OCI-LY1 (cell line): ENCODE data around the gene INIP.

Source experiments
- H2AFZ ChIP-seq: fragments of 200-600 bp; sonication (generic), shearing (Covaris generic); 2 replicates; pipeline ENCODE4 v1.6.0; 2014; ENCODE audit warnings: antibody characterized with exemption, mild to moderate bottlenecking, low read length
- H3F3A ChIP-seq: fragments of 200-600 bp; sonication (generic), shearing (Covaris generic); 2 replicates; pipeline ENCODE4 v1.6.0; 2014; ENCODE audit warnings: mild to moderate bottlenecking, antibody characterized with exemption, low read length, moderate library complexity; ENCODE audit not compliant: insufficient read depth
- H3K27ac ChIP-seq: fragments of 200-600 bp; sonication (generic); 2 replicates; pipeline ENCODE4 v1.5.1; 2014; ENCODE audit warnings: low read length, mixed run types, mild to moderate bottlenecking, low read depth; ENCODE audit not compliant: poor library complexity, severe bottlenecking
- H3K27me3 ChIP-seq: fragments of 200-600 bp; sonication (generic); 2 replicates; pipeline ENCODE4 v1.6.0; 2014; ENCODE audit warnings: antibody characterized with exemption, mild to moderate bottlenecking, low read length, moderate library complexity; ENCODE audit not compliant: insufficient read depth
- H3K36me3 ChIP-seq: fragments of 200-600 bp; sonication (generic); 2 replicates; pipeline ENCODE4 v1.6.1; 2014; ENCODE audit warnings: mild to moderate bottlenecking, antibody characterized with exemption, low read length, moderate library complexity, mixed read lengths; ENCODE audit not compliant: insufficient read depth
- H3K4me1 ChIP-seq: fragments of 200-600 bp; sonication (generic); 2 replicates; pipeline ENCODE4 v1.5.1; 2014; ENCODE audit warnings: mild to moderate bottlenecking, low read length, moderate library complexity; ENCODE audit not compliant: insufficient read depth, severe bottlenecking
- H3K4me2 ChIP-seq: fragments of 200-600 bp; sonication (generic), shearing (Covaris generic); 2 replicates; pipeline ENCODE4 v1.6.1; 2014; ENCODE audit warnings: low read length
- H3K4me3 ChIP-seq: fragments of 200-600 bp; sonication (generic); 2 replicates; pipeline ENCODE4 v1.5.1; 2014; ENCODE audit warnings: low read length, low read depth, mild to moderate bottlenecking, mixed read lengths; ENCODE audit not compliant: poor library complexity, severe bottlenecking
- H3K79me2 ChIP-seq: fragments of 200-600 bp; shearing (Covaris generic); 2 replicates; pipeline ENCODE4 v1.6.1; 2016; ENCODE audit warnings: mixed run types, low read length, mixed read lengths; ENCODE audit not compliant: insufficient read depth
- H3K9ac ChIP-seq: fragments of 200-600 bp; sonication (generic), shearing (Covaris generic); 2 replicates; pipeline ENCODE4 v1.6.1; 2014; ENCODE audit warnings: mild to moderate bottlenecking, low read length, mixed read lengths
- H3K9me2 ChIP-seq: fragments of 200-600 bp; sonication (generic), shearing (Covaris generic); 2 replicates; pipeline ENCODE4 v1.6.1; 2014; ENCODE audit warnings: low read depth, mild to moderate bottlenecking, low read length, mixed read lengths
- H3K9me3 ChIP-seq: fragments of 200-600 bp; shearing (Covaris generic); 2 replicates; pipeline ENCODE4 v1.6.1; 2014; ENCODE audit warnings: low read length, mixed read lengths
- H4K20me1 ChIP-seq: fragments of 200-600 bp; sonication (generic), shearing (Covaris generic); 2 replicates; pipeline ENCODE4 v1.6.0; 2016; ENCODE audit warnings: mild to moderate bottlenecking, low read length; ENCODE audit not compliant: insufficient read depth
- EZH2 ChIP-seq: fragments of 200-600 bp; sonication (generic), shearing (Covaris generic); IDR thresholded peaks from 2 replicates; pipeline ENCODE4 v1.8.0; 2017; ENCODE audit warnings: borderline replicate concordance, mixed run types, mild to moderate bottlenecking, antibody characterized with exemption, low read length, moderate library complexity, mixed read lengths
- TF ChIP-seq, protein P1 (sequence below): fragments of 200-600 bp; sonication (generic), shearing (Covaris generic); IDR thresholded peaks from 2 replicates; pipeline ENCODE4 v1.5.1; 2017; ENCODE audit warnings: mild to moderate bottlenecking, antibody characterized with exemption, low read length, moderate library complexity, mixed read lengths

INIP gene

DNA sequence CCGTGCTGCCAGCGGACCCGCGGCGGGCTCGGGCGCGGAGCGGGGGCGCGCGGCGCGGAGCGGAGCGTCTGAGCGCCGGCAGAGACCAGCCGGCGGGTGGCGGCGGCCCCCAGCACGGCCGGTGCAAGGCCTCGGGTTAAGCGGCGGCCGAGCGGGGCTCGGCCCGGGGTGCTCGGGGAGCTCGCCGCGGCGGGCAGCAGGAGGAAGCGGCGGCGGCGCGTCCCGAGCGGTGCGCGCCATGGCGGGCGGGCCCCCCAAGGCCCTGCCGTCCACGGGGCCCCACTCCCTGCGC is 32.8 kb upstream of the INIP start:
- Histone ChIP-seq H3K4me3 (peak overlapping the region; percentile 96), H3K4me1 (peaks cover 37% of the 10 kb centered on the region), H3K36me3 (no peaks in the 10 kb centered on the region), H2AFZ (no peak overlapping the region), H3F3A (no peaks in the 10 kb centered on the region), H3K4me2 (peak overlapping the region; percentile 83), H3K79me2 (peaks cover 16% of the 10 kb centered on the region; the same call in 1 of the 2 replicates), H4K20me1 (no peaks in the 10 kb centered on the region), H3K9ac (peak overlapping the region; percentile 89), H3K9me2 (no peaks in the 10 kb centered on the region), H3K27me3 (no peaks in the 10 kb centered on the region), H3K9me3 (no peaks in the 10 kb centered on the region), H3K27ac (peak overlapping the region; percentile 49)
- TF ChIP-seq, protein P1, sequence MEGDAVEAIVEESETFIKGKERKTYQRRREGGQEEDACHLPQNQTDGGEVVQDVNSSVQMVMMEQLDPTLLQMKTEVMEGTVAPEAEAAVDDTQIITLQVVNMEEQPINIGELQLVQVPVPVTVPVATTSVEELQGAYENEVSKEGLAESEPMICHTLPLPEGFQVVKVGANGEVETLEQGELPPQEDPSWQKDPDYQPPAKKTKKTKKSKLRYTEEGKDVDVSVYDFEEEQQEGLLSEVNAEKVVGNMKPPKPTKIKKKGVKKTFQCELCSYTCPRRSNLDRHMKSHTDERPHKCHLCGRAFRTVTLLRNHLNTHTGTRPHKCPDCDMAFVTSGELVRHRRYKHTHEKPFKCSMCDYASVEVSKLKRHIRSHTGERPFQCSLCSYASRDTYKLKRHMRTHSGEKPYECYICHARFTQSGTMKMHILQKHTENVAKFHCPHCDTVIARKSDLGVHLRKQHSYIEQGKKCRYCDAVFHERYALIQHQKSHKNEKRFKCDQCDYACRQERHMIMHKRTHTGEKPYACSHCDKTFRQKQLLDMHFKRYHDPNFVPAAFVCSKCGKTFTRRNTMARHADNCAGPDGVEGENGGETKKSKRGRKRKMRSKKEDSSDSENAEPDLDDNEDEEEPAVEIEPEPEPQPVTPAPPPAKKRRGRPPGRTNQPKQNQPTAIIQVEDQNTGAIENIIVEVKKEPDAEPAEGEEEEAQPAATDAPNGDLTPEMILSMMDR, result no peak
- no peak for TF ChIP-seq EZH2

DNA sequence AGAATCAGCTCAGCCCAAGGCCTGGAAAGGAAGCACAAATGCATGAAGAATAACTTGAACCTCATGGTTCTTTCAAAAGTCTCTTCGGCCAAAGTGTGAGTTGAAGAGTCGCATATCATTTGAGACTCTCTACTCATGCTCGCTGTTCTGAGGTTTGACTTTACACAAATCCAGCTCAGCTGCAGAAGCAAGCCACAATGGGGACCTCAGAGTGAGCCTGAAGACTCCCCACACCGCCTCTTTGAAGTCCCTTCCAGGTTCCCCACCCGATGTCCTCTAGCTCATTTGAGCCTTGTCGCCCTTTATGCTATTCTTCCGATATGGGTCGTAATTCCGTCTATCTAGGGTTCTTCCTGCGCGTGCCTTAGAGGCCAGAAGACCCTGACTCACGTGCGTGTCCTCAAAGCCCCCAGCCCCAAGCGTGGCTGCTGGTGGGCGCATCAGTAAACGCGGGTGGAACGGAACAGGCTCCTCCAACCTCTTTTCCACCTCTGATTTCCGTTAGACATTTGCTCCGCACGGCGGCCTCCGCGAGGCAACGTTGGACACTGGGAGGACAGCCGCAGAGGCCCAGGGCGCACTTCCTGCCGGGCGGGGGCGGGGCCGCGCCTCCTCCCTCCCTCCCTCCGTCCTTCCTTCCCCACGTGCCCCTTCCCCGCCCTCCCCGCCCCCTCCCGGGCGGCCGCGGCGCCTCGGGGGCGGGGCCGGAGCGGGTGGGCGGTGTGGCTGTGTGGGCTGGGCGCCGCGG is 32.3 kb upstream of the INIP start, which contains the start of gene SNX30:
Gene SNX30, plus strand, starts transcription at position 745 of the 748 bp plus-strand sequence. CDS start 242 bp downstream, outside the sequence.
- Histone ChIP-seq H4K20me1 (no peaks in the 10 kb centered on the region), H3K9me2 (no peaks in the 10 kb centered on the region), H3K27ac (peak within 1 kb of the TSS; percentile 71), H3F3A (no peaks in the 10 kb centered on the region), H3K4me3 (peak within 1 kb of the TSS; percentile 96), H3K79me2 (peaks cover 15% of the 10 kb centered on the region; the same call in 1 of the 2 replicates), H3K4me2 (peak within 1 kb of the TSS; percentile 83), H3K4me1 (peaks cover 37% of the 10 kb centered on the region), H3K9ac (peak within 1 kb of the TSS; percentile 89), H3K36me3 (no peaks in the 10 kb centered on the region), H3K27me3 (no peaks in the 10 kb centered on the region), H3K9me3 (no peaks in the 10 kb centered on the region), H2AFZ (no peak within 1 kb of the TSS)
- no peak for TF ChIP-seq EZH2
- TF ChIP-seq, protein P1, result no peak

DNA sequence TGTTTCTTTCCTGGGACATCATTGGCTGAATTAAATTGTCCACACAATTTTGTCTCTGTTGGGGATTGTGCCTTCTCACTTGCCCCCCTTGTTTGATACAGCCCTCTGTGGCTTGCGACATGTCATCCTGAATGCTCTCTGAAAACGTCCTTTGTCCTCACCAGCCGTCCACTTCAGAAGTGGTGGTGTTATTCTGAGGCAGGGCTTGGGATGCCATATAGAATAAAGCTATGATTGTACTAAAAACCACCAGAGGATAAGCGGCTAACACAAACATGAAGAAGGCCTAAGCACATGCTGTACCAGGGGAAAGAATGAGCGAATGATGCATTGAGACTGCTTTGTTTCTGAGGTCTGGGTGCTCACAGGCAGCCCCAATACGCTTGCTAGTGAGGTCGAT is 29.2 kb upstream of the INIP start:
- no peaks in the 10 kb centered on the region for H3K27me3 ChIP-seq
- no peaks in the 10 kb centered on the region for H3F3A ChIP-seq
- H3K9me3 ChIP-seq, result no peaks in the 10 kb centered on the region
- 0 out of 2 replicates have a peak, but pooled peaks cover 4% of the 10 kb centered on the region for H3K79me2 ChIP-seq
- H3K4me1 ChIP-seq, result peaks cover 40% of the 10 kb centered on the region
- TF ChIP-seq, protein P1, result no peak
- no peak for TF ChIP-seq EZH2
- H4K20me1 ChIP-seq, result no peaks in the 10 kb centered on the region
- no peak overlapping the region for H3K9ac ChIP-seq
- H3K4me3 ChIP-seq, result no peak overlapping the region
- H3K27ac ChIP-seq, result peak overlapping the region; percentile 8
- no peaks in the 10 kb centered on the region for H3K9me2 ChIP-seq
- no peak overlapping the region for H2AFZ ChIP-seq
- no peaks in the 10 kb centered on the region for H3K36me3 ChIP-seq
- H3K4me2 ChIP-seq, result no peak overlapping the region
